Neural cell (in vitro differentiated cells): ENCODE data around the gene PIAS1. TPM values are rescaled to one million over a fixed set of nuclear protein-coding genes. Genes with fewer than 3 reads are reported as not detected.

ENCODE experiments used
- H2AFZ ChIP-seq: fragments of 200-600, 300-800 bp; sonication (generic), shearing (Covaris generic); 2 replicates; pipeline ENCODE4 v1.6.0; 2014; ENCODE audit warnings: low read depth, mild to moderate bottlenecking, antibody characterized with exemption, low read length, moderate library complexity
- H3F3A ChIP-seq: fragments of 200-600 bp; shearing (Covaris generic); 2 replicates; pipeline ENCODE4 v1.6.1; 2016; ENCODE audit warnings: mild to moderate bottlenecking, moderate library complexity, mixed read lengths, antibody characterized with exemption, low read length; ENCODE audit not compliant: insufficient read depth, poor library complexity, severe bottlenecking
- H3K27ac ChIP-seq: fragments of 200-600, 300-800 bp; sonication (generic), shearing (Covaris generic); 2 replicates; pipeline ENCODE4 v1.5.1; 2014; ENCODE audit warnings: mild to moderate bottlenecking, low read length, moderate library complexity
- H3K27me3 ChIP-seq: fragments of 300-800, 200-600 bp; sonication (generic), shearing (Covaris generic); 2 replicates; pipeline ENCODE4 v1.6.0; 2014; ENCODE audit warnings: mild to moderate bottlenecking, low read depth, low read length, moderate library complexity; ENCODE audit not compliant: insufficient read depth
- H3K36me3 ChIP-seq: fragments of 300-800, 200-600 bp; sonication (generic), shearing (Covaris generic); 2 replicates; pipeline ENCODE4 v1.5.1; 2014; ENCODE audit warnings: mild to moderate bottlenecking, antibody characterized with exemption, low read length, moderate library complexity; ENCODE audit not compliant: insufficient read depth
- H3K4me2 ChIP-seq: fragments of 300-800, 200-600 bp; sonication (generic), shearing (Covaris generic); 2 replicates; pipeline ENCODE4 v1.6.0; 2014; ENCODE audit warnings: mild to moderate bottlenecking, low read length
- H3K4me3 ChIP-seq: fragments of 300-800, 200-600 bp; sonication (generic), shearing (Covaris generic); 2 replicates; pipeline ENCODE4 v1.5.1; 2014; ENCODE audit warnings: mild to moderate bottlenecking, low read length, moderate library complexity
- H3K79me2 ChIP-seq: fragments of 200-600 bp; shearing (Covaris generic); replicated peaks from 2 replicates; pipeline ENCODE4 v1.6.0; 2014; ENCODE audit warnings: mild to moderate bottlenecking, low read length, moderate library complexity; ENCODE audit not compliant: insufficient read depth
- H3K9ac ChIP-seq: fragments of 300-800, 200-600 bp; sonication (generic), shearing (Covaris generic); 2 replicates; pipeline ENCODE4 v1.6.1; 2016; ENCODE audit warnings: mild to moderate bottlenecking, low read length, mixed read lengths
- H3K9me2 ChIP-seq: fragments of 200-600 bp; shearing (Covaris generic); 2 replicates; pipeline ENCODE4 v1.6.1; 2016; ENCODE audit warnings: mild to moderate bottlenecking, low read length, mixed read lengths; ENCODE audit not compliant: insufficient read depth
- H3K9me3 ChIP-seq: fragments of 200-600, 300-800 bp; sonication (generic), shearing (Covaris generic); 2 replicates; pipeline ENCODE4 v1.6.1; 2016; ENCODE audit warnings: mild to moderate bottlenecking, mixed run types, low read length, moderate library complexity, mixed read lengths
- H4K20me1 ChIP-seq: fragments of 200-600 bp; shearing (Covaris generic); 2 replicates; pipeline ENCODE4 v1.6.1; 2016; ENCODE audit warnings: mild to moderate bottlenecking, mixed run types; ENCODE audit not compliant: insufficient read depth
- EP300 ChIP-seq: fragments of 450-650 bp; conservative IDR thresholded peaks from 2 replicates; pipeline ENCODE4 v1.6.1; 2014; ENCODE audit warnings: antibody characterized with exemption, mild to moderate bottlenecking, moderate library complexity; ENCODE audit not compliant: poor library complexity, severe bottlenecking
- EZH2 ChIP-seq: fragments of 200-600, 300-800 bp; shearing (Covaris generic), sonication (generic); IDR thresholded peaks from 2 replicates; pipeline ENCODE4 v1.6.1; 2014; ENCODE audit warnings: antibody characterized with exemption, low read length, borderline replicate concordance, mild to moderate bottlenecking; ENCODE audit not compliant: insufficient read depth, poor library complexity, severe bottlenecking
- MXI1 ChIP-seq: fragments of 450-650 bp; conservative IDR thresholded peaks from 2 replicates; pipeline ENCODE4 v1.6.1; 2014; ENCODE audit warnings: antibody characterized with exemption, mild to moderate bottlenecking; ENCODE audit not compliant: poor library complexity, severe bottlenecking
- POLR2AphosphoS5 ChIP-seq: IDR thresholded peaks from 2 replicates; pipeline ENCODE4 v1.6.1; 2012
- RAD21 ChIP-seq: fragments of 450-650 bp; conservative IDR thresholded peaks from 2 replicates; pipeline ENCODE4 v1.6.1; 2014; ENCODE audit warnings: antibody characterized with exemption, mild to moderate bottlenecking, moderate library complexity
- SMC3 ChIP-seq: fragments of 450-650 bp; conservative IDR thresholded peaks from 2 replicates; pipeline ENCODE4 v1.6.1; 2014; ENCODE audit warnings: antibody characterized with exemption, mild to moderate bottlenecking, moderate library complexity; ENCODE audit not compliant: poor library complexity
- TAF1 ChIP-seq: IDR thresholded peaks from 2 replicates; pipeline ENCODE4 v1.6.1; 2012; ENCODE audit warnings: low read depth
- polyA plus RNA-seq: library from polyadenylated mRNA; depleted of rRNA; stranded (reverse); fragments of >200 nt; gene quantifications from 2 replicates; pipeline ENCODE4 v1.2.3, GENCODE V29; 2014
- TF ChIP-seq, protein P1 (sequence below): fragments of 450-650 bp; IDR thresholded peaks from 2 replicates; pipeline ENCODE4 v1.5.1; 2014; ENCODE audit warnings: antibody characterized with exemption, mild to moderate bottlenecking, moderate library complexity; ENCODE audit not compliant: poor library complexity, severe bottlenecking
- TF ChIP-seq, protein P2 (sequence below): IDR thresholded peaks from 2 replicates; pipeline ENCODE4 v1.6.1; 2012; ENCODE audit warnings: borderline replicate concordance

The PIAS1 gene
- polyA plus RNA-seq, 1 donor from 2014 or later = 14.3 TPM

DNA sequence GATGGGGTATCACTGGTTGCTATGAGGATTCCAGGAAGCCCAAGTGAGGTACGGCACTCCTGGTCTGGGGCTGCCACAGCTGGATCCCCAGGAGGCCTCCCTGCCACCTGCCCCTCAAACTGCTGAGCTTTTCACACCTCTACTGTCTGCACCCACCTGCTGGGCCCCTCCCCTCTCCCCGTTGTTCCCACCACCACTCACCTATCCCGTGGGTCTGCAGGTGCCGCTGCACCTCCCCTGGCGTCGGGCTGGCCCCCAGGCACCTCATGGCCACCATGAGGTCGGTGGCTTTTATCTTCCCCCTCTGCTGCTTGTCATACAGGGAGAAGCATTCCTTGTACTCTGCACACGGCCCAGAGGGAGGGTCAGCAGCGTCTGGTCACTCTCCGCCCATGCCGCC, 145.2 kb downstream of the PIAS1 start:
- H3K4me3 ChIP-seq = no peak overlapping the region
- no peaks in the 10 kb centered on the region for H3K9me3 ChIP-seq

DNA sequence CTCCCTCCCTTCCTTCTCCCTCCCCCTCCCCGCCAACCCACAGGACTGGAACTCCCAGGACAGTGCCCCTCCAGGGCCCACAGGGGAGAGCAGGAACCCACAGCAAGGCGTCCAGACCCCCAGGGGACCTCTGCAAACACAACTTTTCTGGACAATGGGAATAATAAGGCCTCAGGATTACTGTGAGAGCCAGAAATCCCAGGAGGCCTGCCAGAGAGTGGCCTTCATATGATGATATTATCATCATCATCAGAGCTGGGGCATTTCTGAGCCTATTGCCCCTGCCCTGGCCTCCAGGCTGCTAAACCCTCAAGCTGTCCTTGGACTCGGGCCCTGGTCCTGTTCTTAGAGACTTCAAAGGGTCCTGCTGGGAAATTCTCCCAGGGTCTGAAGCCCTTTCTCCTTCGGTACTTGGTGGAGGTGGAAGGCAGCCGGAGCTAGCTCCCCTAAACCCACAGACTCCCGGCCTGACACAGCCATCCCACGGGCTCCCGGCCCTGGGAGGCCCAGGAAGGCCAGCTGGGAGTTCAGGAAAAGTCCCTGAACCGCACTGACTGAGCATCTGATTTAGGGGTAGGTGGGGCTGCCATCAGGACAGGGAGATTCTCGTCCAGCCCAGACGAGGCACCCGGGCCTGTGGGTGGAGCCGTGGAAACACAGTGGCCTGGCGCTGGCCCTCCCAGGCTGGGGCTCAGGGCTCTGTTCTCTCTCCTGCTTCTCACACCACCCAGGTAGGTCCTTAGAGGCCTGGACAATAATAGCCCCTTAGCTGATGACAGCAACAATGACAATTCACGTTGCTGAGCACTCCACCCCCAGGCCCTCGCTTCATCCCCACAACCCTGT, 146.1 kb downstream of the PIAS1 start:
- Histone ChIP-seq H3F3A (no peaks in the 10 kb centered on the region), H3K9ac (no peak overlapping the region), H3K27ac (no peak overlapping the region)

More for the DNA sequence above, 145.2 kb downstream of the PIAS1 start:
- H3K9ac ChIP-seq = no peak overlapping the region
- no peak for TF ChIP-seq EP300
- no peak for TF ChIP-seq SMC3
- TF ChIP-seq, protein P1, sequence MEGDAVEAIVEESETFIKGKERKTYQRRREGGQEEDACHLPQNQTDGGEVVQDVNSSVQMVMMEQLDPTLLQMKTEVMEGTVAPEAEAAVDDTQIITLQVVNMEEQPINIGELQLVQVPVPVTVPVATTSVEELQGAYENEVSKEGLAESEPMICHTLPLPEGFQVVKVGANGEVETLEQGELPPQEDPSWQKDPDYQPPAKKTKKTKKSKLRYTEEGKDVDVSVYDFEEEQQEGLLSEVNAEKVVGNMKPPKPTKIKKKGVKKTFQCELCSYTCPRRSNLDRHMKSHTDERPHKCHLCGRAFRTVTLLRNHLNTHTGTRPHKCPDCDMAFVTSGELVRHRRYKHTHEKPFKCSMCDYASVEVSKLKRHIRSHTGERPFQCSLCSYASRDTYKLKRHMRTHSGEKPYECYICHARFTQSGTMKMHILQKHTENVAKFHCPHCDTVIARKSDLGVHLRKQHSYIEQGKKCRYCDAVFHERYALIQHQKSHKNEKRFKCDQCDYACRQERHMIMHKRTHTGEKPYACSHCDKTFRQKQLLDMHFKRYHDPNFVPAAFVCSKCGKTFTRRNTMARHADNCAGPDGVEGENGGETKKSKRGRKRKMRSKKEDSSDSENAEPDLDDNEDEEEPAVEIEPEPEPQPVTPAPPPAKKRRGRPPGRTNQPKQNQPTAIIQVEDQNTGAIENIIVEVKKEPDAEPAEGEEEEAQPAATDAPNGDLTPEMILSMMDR = no peak
- TF ChIP-seq EZH2 = no peak
- TF ChIP-seq, protein P2, sequence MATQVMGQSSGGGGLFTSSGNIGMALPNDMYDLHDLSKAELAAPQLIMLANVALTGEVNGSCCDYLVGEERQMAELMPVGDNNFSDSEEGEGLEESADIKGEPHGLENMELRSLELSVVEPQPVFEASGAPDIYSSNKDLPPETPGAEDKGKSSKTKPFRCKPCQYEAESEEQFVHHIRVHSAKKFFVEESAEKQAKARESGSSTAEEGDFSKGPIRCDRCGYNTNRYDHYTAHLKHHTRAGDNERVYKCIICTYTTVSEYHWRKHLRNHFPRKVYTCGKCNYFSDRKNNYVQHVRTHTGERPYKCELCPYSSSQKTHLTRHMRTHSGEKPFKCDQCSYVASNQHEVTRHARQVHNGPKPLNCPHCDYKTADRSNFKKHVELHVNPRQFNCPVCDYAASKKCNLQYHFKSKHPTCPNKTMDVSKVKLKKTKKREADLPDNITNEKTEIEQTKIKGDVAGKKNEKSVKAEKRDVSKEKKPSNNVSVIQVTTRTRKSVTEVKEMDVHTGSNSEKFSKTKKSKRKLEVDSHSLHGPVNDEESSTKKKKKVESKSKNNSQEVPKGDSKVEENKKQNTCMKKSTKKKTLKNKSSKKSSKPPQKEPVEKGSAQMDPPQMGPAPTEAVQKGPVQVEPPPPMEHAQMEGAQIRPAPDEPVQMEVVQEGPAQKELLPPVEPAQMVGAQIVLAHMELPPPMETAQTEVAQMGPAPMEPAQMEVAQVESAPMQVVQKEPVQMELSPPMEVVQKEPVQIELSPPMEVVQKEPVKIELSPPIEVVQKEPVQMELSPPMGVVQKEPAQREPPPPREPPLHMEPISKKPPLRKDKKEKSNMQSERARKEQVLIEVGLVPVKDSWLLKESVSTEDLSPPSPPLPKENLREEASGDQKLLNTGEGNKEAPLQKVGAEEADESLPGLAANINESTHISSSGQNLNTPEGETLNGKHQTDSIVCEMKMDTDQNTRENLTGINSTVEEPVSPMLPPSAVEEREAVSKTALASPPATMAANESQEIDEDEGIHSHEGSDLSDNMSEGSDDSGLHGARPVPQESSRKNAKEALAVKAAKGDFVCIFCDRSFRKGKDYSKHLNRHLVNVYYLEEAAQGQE = no peak
- no peak for TF ChIP-seq POLR2AphosphoS5
- TF ChIP-seq TAF1 = no peak
- TF ChIP-seq RAD21 = no peak
- no peak for TF ChIP-seq MXI1
- no peaks in the 10 kb centered on the region for H3K27me3 ChIP-seq
- no peaks in the 10 kb centered on the region for H3K36me3 ChIP-seq
- H3K79me2 ChIP-seq = no peaks in the 10 kb centered on the region
- no peaks in the 10 kb centered on the region for H4K20me1 ChIP-seq
- no peaks in the 10 kb centered on the region for H3F3A ChIP-seq
- no peak overlapping the region for H2AFZ ChIP-seq
- no peaks in the 10 kb centered on the region for H3K9me2 ChIP-seq
- no peak overlapping the region for H3K27ac ChIP-seq
- no peak overlapping the region for H3K4me2 ChIP-seq

More for the DNA sequence above, 146.1 kb downstream of the PIAS1 start:
- no peaks in the 10 kb centered on the region for H3K9me2 ChIP-seq
- H3K4me3 ChIP-seq = no peak overlapping the region
- H2AFZ ChIP-seq = no peak overlapping the region
- no peaks in the 10 kb centered on the region for H3K27me3 ChIP-seq
- H3K4me2 ChIP-seq = no peak overlapping the region
- TF ChIP-seq MXI1 (no peak), TAF1 (no peak), SMC3 (no peak), EZH2 (no peak), RAD21 (no peak), EP300 (no peak)
- TF ChIP-seq, protein P2 = no peak
- TF ChIP-seq, protein P1 = no peak
- H3K36me3 ChIP-seq = no peaks in the 10 kb centered on the region
- no peaks in the 10 kb centered on the region for H4K20me1 ChIP-seq
- no peaks in the 10 kb centered on the region for H3K9me3 ChIP-seq
- no peaks in the 10 kb centered on the region for H3K79me2 ChIP-seq
